SK-N-SH treated with all-trans-retinoic acid at 6 μM for 48 hours (cell line): ENCODE measurements around the gene PCDH20.
"Not testable (repeated sequence)": the region's sequence is repeated elsewhere in the genome, so short reads cannot be mapped to it uniquely, and the experiment has no call there.

Experiments
- ISL1 ChIP-seq: fragments of 250-450 bp; sonication (Bioruptor Pico); IDR thresholded peaks from 2 replicates; pipeline ENCODE4 v2.1.2; 2022; ENCODE audit warnings: mild to moderate bottlenecking, moderate library complexity
- SNAI2 ChIP-seq: fragments of 250-450 bp; sonication (Bioruptor Pico); IDR thresholded peaks from 2 replicates; pipeline ENCODE4 v1.5.0; 2020; ENCODE audit warnings: mild to moderate bottlenecking, moderate library complexity
- ZNF565 ChIP-seq: fragments of 450-650 bp; formaldehyde crosslinking; conservative IDR thresholded peaks from 2 replicates; pipeline ENCODE4 v1.5.0; 2020; ENCODE audit warnings: low read depth, mild to moderate bottlenecking, moderate library complexity
- TF ChIP-seq, protein P1 (sequence below): fragments of 250-450 bp; sonication (Bioruptor Pico); IDR thresholded peaks from 2 replicates; pipeline ENCODE4 v1.8.0; 2020; ENCODE audit warnings: mild to moderate bottlenecking, moderate library complexity, borderline replicate concordance
- TF ChIP-seq, protein P2 (sequence below): fragments of 250-450 bp; sonication (Bioruptor Pico); IDR thresholded peaks from 2 replicates; pipeline ENCODE4 v1.5.1; 2021; ENCODE audit warnings: mild to moderate bottlenecking, moderate library complexity

DNA sequence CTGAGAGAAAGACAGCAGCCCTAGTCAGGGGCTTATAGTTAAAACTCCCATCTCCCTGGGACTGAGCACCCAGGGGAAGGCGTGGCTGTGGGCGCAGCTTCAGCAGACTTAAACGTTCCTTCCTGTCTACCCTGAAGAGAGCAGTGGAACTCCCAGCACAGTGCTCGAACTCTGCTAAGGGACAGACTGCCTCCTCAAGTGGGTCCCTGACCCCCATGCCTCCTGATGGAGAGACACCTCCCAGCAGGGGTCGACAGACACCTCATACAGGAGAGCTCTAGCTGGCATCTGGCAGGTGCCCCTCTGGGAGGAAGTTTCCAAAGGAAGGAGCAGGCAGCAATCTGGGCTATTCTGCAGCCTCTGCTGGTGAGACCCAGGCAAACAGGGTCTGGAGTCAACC lies 51.0 kb downstream of the PCDH20 start:
- TF ChIP-seq ISL1, ZNF565, SNAI2 (CRISPR knock-in tag): not testable (repeated sequence)
- TF ChIP-seq, protein P1, sequence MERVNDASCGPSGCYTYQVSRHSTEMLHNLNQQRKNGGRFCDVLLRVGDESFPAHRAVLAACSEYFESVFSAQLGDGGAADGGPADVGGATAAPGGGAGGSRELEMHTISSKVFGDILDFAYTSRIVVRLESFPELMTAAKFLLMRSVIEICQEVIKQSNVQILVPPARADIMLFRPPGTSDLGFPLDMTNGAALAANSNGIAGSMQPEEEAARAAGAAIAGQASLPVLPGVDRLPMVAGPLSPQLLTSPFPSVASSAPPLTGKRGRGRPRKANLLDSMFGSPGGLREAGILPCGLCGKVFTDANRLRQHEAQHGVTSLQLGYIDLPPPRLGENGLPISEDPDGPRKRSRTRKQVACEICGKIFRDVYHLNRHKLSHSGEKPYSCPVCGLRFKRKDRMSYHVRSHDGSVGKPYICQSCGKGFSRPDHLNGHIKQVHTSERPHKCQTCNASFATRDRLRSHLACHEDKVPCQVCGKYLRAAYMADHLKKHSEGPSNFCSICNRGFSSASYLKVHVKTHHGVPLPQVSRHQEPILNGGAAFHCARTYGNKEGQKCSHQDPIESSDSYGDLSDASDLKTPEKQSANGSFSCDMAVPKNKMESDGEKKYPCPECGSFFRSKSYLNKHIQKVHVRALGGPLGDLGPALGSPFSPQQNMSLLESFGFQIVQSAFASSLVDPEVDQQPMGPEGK (CRISPR knock-in tag), result not testable (repeated sequence)
- TF ChIP-seq, protein P2, sequence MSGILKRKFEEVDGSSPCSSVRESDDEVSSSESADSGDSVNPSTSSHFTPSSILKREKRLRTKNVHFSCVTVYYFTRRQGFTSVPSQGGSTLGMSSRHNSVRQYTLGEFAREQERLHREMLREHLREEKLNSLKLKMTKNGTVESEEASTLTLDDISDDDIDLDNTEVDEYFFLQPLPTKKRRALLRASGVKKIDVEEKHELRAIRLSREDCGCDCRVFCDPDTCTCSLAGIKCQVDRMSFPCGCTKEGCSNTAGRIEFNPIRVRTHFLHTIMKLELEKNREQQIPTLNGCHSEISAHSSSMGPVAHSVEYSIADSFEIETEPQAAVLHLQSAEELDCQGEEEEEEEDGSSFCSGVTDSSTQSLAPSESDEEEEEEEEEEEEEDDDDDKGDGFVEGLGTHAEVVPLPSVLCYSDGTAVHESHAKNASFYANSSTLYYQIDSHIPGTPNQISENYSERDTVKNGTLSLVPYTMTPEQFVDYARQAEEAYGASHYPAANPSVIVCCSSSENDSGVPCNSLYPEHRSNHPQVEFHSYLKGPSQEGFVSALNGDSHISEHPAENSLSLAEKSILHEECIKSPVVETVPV (CRISPR knock-in tag), result not testable (repeated sequence)
